DOHH2 (cell line): ENCODE results near the gene RNF150.

ENCODE experiments used
- CTCF ChIP-seq: fragments of 200-600 bp; sonication (generic); IDR thresholded peaks from one replicate; pipeline ENCODE4 v1.5.1; 2014; ENCODE audit warnings: antibody characterized with exemption, mild to moderate bottlenecking, low read depth, low read length; ENCODE audit not compliant: poor library complexity, severe bottlenecking
- EZH2phosphoT487 ChIP-seq: fragments of 200-600 bp; sonication (generic); IDR thresholded peaks from 2 replicates; pipeline ENCODE4 v1.6.1; 2017; ENCODE audit warnings: borderline replicate concordance, mild to moderate bottlenecking, antibody characterized with exemption, low read length, moderate library complexity, mixed read lengths

- no peak for TF ChIP-seq CTCF
- no peak for TF ChIP-seq EZH2phosphoT487
Observed at GRCh38 chr4:141056473-141056872, 76.8 kb downstream of the RNF150 start.
